ENCODE results near the gene UBFD1.
"Not testable (repeated sequence)": the region's sequence is repeated elsewhere in the genome, so short reads cannot be mapped to it uniquely, and the experiment has no call there.

The UBFD1 gene

GRCh38 chr16:23556881-23557778, at the start of gene UBFD1, which contains the start of gene EARS2:
Gene UBFD1 (plus strand): TSS chr16:23557727. CDS start chr16:23557743, 16 bp downstream.
Gene EARS2 (minus strand): TSS chr16:23557350. CDS start chr16:23557343, 7 bp downstream.
- peak; percentile 97 for DNase-seq (ENCODE audit: low read depth in 2 of 2)

- no peak for DNase-seq (ENCODE audit: low read depth in 2 of 2)
These were observed 48.7 kb upstream of the UBFD1 start for GRCh38 chr16:23508589-23509440.

- no peak for DNase-seq (ENCODE audit: low read depth in 2 of 2)
These were observed 48.1 kb upstream of the UBFD1 start for GRCh38 chr16:23509441-23509754.

- peak in 1 of 2 donors; percentile 14 for DNase-seq (ENCODE audit: low read depth in 2 of 2)
These were observed 47.8 kb upstream of the UBFD1 start for GRCh38 chr16:23509782-23510163.

GRCh38 chr16:23510164-23510914, 47.2 kb upstream of the UBFD1 start, which contains the start of gene GGA2:
Gene GGA2 (minus strand): TSS chr16:23510494. CDS start chr16:23510411, 83 bp downstream.
- peak; percentile 72 to 73 for DNase-seq (ENCODE audit: low read depth in 2 of 2)

- DNase-seq (ENCODE audit: low read depth in 2 of 2), result not testable (repeated sequence)
These were observed 46.6 kb upstream of the UBFD1 start for GRCh38 chr16:23510915-23511270.

GRCh38 chr16:23511731-23512130, 45.8 kb upstream of the UBFD1 start:
- no peak for DNase-seq (ENCODE audit: low read depth in 2 of 2)

GRCh38 chr16:23512168-23512695, 45.3 kb upstream of the UBFD1 start:
- DNase-seq (ENCODE audit: low read depth in 2 of 2), result no peak

- DNase-seq (ENCODE audit: low read depth in 2 of 2), result peak in 1 of 2 donors; percentile 14
These were observed 43.0 kb upstream of the UBFD1 start for GRCh38 chr16:23514381-23515152.

- DNase-seq (ENCODE audit: low read depth in 2 of 2), result no peak
These were observed 41.6 kb upstream of the UBFD1 start for GRCh38 chr16:23515881-23516280.

GRCh38 chr16:23516366-23517137, 41.0 kb upstream of the UBFD1 start:
- DNase-seq (ENCODE audit: low read depth in 2 of 2), result no peak

- no peak for DNase-seq (ENCODE audit: low read depth in 2 of 2)
These were observed 39.1 kb upstream of the UBFD1 start for GRCh38 chr16:23518435-23518891.

- DNase-seq (ENCODE audit: low read depth in 2 of 2), result no peak
These were observed 38.2 kb upstream of the UBFD1 start for GRCh38 chr16:23519282-23519681.

- no peak for DNase-seq (ENCODE audit: low read depth in 2 of 2)
These were observed 37.0 kb upstream of the UBFD1 start for GRCh38 chr16:23520500-23520899.

- DNase-seq (ENCODE audit: low read depth in 2 of 2), result no peak
These were observed 36.3 kb upstream of the UBFD1 start for GRCh38 chr16:23521037-23521743.

GRCh38 chr16:23521965-23522364, 35.6 kb upstream of the UBFD1 start:
- no peak for DNase-seq (ENCODE audit: low read depth in 2 of 2)

GRCh38 chr16:23523321-23523720, 34.2 kb upstream of the UBFD1 start:
- no peak for DNase-seq (ENCODE audit: low read depth in 2 of 2)

GRCh38 chr16:23523876-23524385, 33.6 kb upstream of the UBFD1 start:
- DNase-seq (ENCODE audit: low read depth in 2 of 2), result no peak

- no peak for DNase-seq (ENCODE audit: low read depth in 2 of 2)
These were observed 32.6 kb upstream of the UBFD1 start for GRCh38 chr16:23524886-23525285.
